Measurements from ENCODE around the gene TAS2R40. TPM values are rescaled to one million over a fixed set of nuclear protein-coding genes. Genes with fewer than 3 reads are reported as not detected.
"Not testable (repeated sequence)": the region's sequence is repeated elsewhere in the genome, so short reads cannot be mapped to it uniquely, and the experiment has no call there.

The TAS2R40 gene
- total RNA-seq, 1 experiment from 2014 or later: not detected

DNA sequence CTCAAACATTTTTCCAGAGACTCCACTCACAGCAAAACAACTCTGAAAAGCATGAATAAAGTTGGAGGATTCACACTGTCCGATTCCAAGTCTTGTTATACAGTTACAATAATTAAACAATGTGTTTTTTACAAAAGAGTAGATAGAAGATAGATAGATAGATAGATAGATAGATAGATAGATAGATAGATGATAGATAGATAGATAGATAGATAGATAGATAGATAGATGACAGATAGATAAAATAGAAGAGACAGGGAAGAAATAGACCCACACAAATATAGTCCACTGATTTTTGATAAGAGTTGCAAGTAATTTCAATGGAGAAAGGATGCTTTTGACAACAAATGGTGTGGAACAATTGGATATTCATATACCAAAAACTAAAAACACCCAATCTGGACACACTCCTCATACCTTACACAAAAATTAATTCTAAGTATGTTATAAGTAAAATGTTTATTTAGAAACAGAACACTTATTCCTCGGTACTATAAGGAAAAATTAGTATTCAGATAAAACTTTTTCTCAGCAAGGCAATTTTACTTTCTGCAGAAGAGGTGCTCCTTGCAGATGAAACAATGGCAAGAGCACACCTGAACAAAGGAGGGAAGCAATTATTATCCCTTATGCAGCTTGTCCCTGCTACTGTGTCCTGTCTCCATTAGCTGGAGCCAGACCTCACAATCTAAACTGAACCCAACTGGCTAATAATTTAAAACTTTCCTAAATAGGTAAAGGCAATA is 44.3 kb upstream of the TAS2R40 start:
- Histone ChIP-seq H2AFZ (ENCODE audit: low read depth, low read length, poor library complexity, severe bottlenecking) (no peak overlapping the region), H3K27ac (ENCODE audit: low read depth, low read length) (no peak overlapping the region), H3K4me2 (ENCODE audit: low read length) (no peak overlapping the region), H3K9me3 (ENCODE audit: control insufficient read depth in 1 of 2, insufficient read depth in 1 of 2, low read depth in 1 of 2, low read length in 2 of 2) (no peaks in the 10 kb centered on the region; a peak in 1 of 4 replicates), H3K9me2 (ENCODE audit: insufficient read depth) (no peaks in the 10 kb centered on the region), H3K27me3 (ENCODE audit: insufficient read depth, low read length) (no peaks in the 10 kb centered on the region), H3K36me3 (ENCODE audit: control insufficient read depth in 1 of 2, insufficient read depth in 2 of 2, low read length in 2 of 2) (no peaks in the 10 kb centered on the region), H3K9ac (ENCODE audit: low read length) (no peak overlapping the region), H3K79me2 (ENCODE audit: insufficient read depth, low read length) (no peaks in the 10 kb centered on the region), H3K4me3 (replicated peaks in 1 of 2; ENCODE audit: low read depth in 1 of 2, low read length in 2 of 2) (no peak overlapping the region), H3K4me1 (ENCODE audit: control insufficient read depth in 1 of 2, insufficient read depth in 2 of 2, low read length in 2 of 2) (no peaks in the 10 kb centered on the region; a peak in 1 of 4 replicates), H4K20me1 (ENCODE audit: insufficient read depth) (no peaks in the 10 kb centered on the region)
- ChIA-PET CTCF (no interaction called here), RAD21 (ENCODE audit: low non-redundant PET in 1 of 2, low total read pairs in 2 of 2, uncharacterized antibody in 2 of 2, unreplicated experiment in 2 of 2) (no interaction called here), POLR2A (no interaction called here)
- TF ChIP-seq FOSL1 (IDR thresholded peaks at IDR 0.05; ENCODE audit: low read depth): no peak
- DNase-seq (ENCODE audit: low read depth, low spot score) (no peak), ATAC-seq (no peak)
- intact Hi-C loops (cut with micrococcal nuclease): no loop called here
- no TSS peak for BruUV-seq (replicated peaks)

DNA sequence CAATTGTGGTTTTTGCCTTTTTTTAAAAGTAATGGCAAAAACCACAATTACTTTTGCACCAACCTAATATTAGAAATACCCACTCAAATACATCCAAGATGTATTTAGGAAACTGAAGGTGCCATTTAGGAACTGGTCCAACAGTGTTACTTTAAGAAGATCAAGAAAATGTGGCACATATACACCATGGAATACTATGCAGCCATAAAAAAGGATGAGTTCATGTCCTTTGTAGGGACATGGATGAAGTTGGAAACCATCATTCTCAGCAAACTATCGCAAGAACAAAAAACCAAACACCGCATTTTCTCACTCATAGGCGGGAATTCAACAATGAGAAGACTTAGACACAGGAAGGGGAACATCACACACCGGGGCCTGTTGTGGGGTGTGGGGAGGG is 41.1 kb upstream of the TAS2R40 start:
- H3K36me3 ChIP-seq (ENCODE audit: control insufficient read depth in 1 of 2, insufficient read depth in 2 of 2, low read length in 2 of 2); DNase-seq (ENCODE audit: low read depth, low spot score); H3K4me2 ChIP-seq (ENCODE audit: low read length); H3K79me2 ChIP-seq (ENCODE audit: insufficient read depth, low read length); H3K4me3 ChIP-seq (replicated peaks in 1 of 2; ENCODE audit: low read depth in 1 of 2, low read length in 2 of 2); H2AFZ ChIP-seq (ENCODE audit: low read depth, low read length, poor library complexity, severe bottlenecking); H3K27ac ChIP-seq (ENCODE audit: low read depth, low read length); BruUV-seq (replicated peaks); RAD21 ChIA-PET (ENCODE audit: low non-redundant PET in 1 of 2, low total read pairs in 2 of 2, uncharacterized antibody in 2 of 2, unreplicated experiment in 2 of 2); H3K4me1 ChIP-seq (ENCODE audit: control insufficient read depth in 1 of 2, insufficient read depth in 2 of 2, low read length in 2 of 2); H4K20me1 ChIP-seq (ENCODE audit: insufficient read depth); POLR2A ChIA-PET; H3K27me3 ChIP-seq (ENCODE audit: insufficient read depth, low read length); H3K9ac ChIP-seq (ENCODE audit: low read length); H3K9me3 ChIP-seq (ENCODE audit: control insufficient read depth in 1 of 2, insufficient read depth in 1 of 2, low read depth in 1 of 2, low read length in 2 of 2); intact Hi-C loops (cut with micrococcal nuclease); ATAC-seq; H3K9me2 ChIP-seq (ENCODE audit: insufficient read depth): not testable (repeated sequence)
- CTCF ChIA-PET: interaction anchor here (1.0 kb wide), 1 partner anchor 34 kb away, joined by 3 read pairs; no protein-coding TSS in a partner anchor

DNA sequence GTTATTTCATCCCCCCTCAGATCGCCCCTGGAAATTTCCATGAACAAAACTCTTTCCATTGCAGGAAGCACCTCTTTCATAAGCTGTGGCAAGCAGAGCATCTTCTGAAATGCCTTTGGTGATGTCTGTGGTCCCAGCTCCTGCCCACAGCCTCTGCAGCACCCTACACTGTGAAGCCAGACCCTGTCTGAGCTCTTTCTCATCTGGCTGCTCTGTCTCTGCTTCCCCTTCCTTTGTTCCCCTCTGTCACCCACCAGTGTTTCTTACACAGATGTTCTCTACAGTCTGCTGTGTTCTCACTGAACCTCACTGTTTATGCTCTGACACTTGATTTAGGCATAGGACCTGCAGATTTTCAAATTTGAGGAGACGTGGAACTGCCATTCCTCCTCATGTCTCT is 40.5 kb upstream of the TAS2R40 start:
- no peaks in the 10 kb centered on the region for H3K79me2 ChIP-seq (ENCODE audit: insufficient read depth, low read length)
- H4K20me1 ChIP-seq (ENCODE audit: insufficient read depth): no peaks in the 10 kb centered on the region
- H3K27ac ChIP-seq (ENCODE audit: low read depth, low read length): no peak overlapping the region
- RAD21 ChIA-PET (ENCODE audit: low non-redundant PET in 1 of 2, low total read pairs in 2 of 2, uncharacterized antibody in 2 of 2, unreplicated experiment in 2 of 2): no interaction called here
- BruUV-seq (replicated peaks): no TSS peak
- intact Hi-C loops (cut with micrococcal nuclease): no loop called here
- no peak overlapping the region for H3K4me3 ChIP-seq (replicated peaks in 1 of 2; ENCODE audit: low read depth in 1 of 2, low read length in 2 of 2)
- no peak overlapping the region for H3K4me2 ChIP-seq (ENCODE audit: low read length)
- H3K36me3 ChIP-seq (ENCODE audit: control insufficient read depth in 1 of 2, insufficient read depth in 2 of 2, low read length in 2 of 2): no peaks in the 10 kb centered on the region
- H3K9me3 ChIP-seq (ENCODE audit: control insufficient read depth in 1 of 2, insufficient read depth in 1 of 2, low read depth in 1 of 2, low read length in 2 of 2): no peaks in the 10 kb centered on the region; a peak in 1 of 4 replicates
- no peaks in the 10 kb centered on the region for H3K27me3 ChIP-seq (ENCODE audit: insufficient read depth, low read length)
- CTCF ChIA-PET: interaction anchor here (1.0 kb wide), 1 partner anchor 34 kb away, joined by 3 read pairs; no protein-coding TSS in a partner anchor
- DNase-seq (ENCODE audit: low read depth, low spot score) (no peak), ATAC-seq (no peak)
- no peaks in the 10 kb centered on the region for H3K4me1 ChIP-seq (ENCODE audit: control insufficient read depth in 1 of 2, insufficient read depth in 2 of 2, low read length in 2 of 2)
- no peak overlapping the region for H3K9ac ChIP-seq (ENCODE audit: low read length)
- H2AFZ ChIP-seq (ENCODE audit: low read depth, low read length, poor library complexity, severe bottlenecking): no peak overlapping the region
- no peaks in the 10 kb centered on the region for H3K9me2 ChIP-seq (ENCODE audit: insufficient read depth)
- POLR2A ChIA-PET: no interaction called here
- TF ChIP-seq EZH2phosphoT487 (IDR thresholded peaks at IDR 0.05; ENCODE audit: borderline replicate concordance) (no peak), FOSL1 (IDR thresholded peaks at IDR 0.05; ENCODE audit: low read depth) (no peak), ZNF274 (IDR thresholded peaks at IDR 0.05; ENCODE audit: low read depth, low read length) (no peak), RAD21 (IDR thresholded peaks at IDR 0.05; ENCODE audit: low read depth) (no peak), POLR2A (IDR thresholded peaks at IDR 0.05; ENCODE audit: borderline replicate concordance, extremely low read depth, insufficient read depth, insufficient read length) (no peak), CBX3 (IDR thresholded peaks at IDR 0.05; ENCODE audit: low read depth) (no peak), ZFX (IDR thresholded peaks at IDR 0.05) (no peak)
- TF ChIP-seq, protein P1, sequence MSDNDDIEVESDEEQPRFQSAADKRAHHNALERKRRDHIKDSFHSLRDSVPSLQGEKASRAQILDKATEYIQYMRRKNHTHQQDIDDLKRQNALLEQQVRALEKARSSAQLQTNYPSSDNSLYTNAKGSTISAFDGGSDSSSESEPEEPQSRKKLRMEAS (IDR thresholded peaks at IDR 0.05): no peak
- TF ChIP-seq, protein P2, sequence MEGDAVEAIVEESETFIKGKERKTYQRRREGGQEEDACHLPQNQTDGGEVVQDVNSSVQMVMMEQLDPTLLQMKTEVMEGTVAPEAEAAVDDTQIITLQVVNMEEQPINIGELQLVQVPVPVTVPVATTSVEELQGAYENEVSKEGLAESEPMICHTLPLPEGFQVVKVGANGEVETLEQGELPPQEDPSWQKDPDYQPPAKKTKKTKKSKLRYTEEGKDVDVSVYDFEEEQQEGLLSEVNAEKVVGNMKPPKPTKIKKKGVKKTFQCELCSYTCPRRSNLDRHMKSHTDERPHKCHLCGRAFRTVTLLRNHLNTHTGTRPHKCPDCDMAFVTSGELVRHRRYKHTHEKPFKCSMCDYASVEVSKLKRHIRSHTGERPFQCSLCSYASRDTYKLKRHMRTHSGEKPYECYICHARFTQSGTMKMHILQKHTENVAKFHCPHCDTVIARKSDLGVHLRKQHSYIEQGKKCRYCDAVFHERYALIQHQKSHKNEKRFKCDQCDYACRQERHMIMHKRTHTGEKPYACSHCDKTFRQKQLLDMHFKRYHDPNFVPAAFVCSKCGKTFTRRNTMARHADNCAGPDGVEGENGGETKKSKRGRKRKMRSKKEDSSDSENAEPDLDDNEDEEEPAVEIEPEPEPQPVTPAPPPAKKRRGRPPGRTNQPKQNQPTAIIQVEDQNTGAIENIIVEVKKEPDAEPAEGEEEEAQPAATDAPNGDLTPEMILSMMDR (IDR thresholded peaks at IDR 0.05 in 2 of 3, conservative IDR thresholded peaks at IDR 0.05 in 1 of 3; ENCODE audit: borderline replicate concordance in 1 of 3, insufficient read depth in 1 of 3, low read depth in 2 of 3, low read length in 2 of 3): no peak

Data from HCT116 (cell line).